HG03354 (cell line): Measurements from ENCODE around the gene DAW1.

Experiments used
- ATAC-seq: cut with Tn5 transposase; IDR thresholded peaks from one replicate; pipeline ENCODE4 v1.9.1; 2021; ENCODE audit warnings: mild to moderate bottlenecking; ENCODE audit not compliant: unreplicated experiment, poor library complexity, severe bottlenecking

DAW1 gene

DNA sequence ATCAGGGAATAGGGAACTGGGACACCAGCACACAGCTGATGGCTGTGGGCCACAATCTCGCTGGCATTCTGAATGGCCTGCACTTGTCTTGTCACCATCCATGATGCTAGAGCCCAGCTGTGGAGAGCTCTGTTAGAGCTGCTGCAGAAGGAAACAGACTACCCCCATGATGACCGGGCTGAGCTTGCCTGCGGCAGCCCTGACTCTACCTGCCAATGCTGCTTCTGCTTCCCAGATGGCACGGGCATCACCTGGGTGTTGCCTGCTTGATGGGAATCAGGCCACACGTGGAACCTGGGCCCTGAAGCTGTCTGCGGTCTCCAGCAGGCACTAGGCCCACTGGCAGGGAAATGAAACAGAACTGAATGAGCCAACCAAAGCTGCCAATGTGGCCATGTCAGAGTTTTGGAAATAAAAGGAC, 11.2 kb upstream of the DAW1 start:
- no peak for ATAC-seq

DNA sequence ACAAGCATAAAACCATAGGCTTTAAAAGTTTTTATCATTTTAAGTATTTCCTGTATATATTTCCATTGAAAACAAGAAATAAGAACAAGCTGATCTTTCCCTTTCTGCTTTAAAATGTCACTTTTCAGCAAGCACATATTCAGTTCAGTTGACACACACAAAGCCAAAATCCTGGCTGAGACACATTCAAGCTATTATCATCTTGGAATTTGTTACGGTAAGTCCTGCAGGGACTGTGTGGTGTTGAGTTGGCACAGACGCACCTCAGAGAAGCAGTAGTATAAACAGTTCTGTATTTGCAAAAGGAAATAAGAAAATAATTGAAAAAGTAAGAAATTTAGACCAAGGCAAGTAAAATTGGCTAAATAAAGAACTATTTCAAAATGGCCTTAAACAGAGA, 10.4 kb upstream of the DAW1 start:
- no peak for ATAC-seq

DNA sequence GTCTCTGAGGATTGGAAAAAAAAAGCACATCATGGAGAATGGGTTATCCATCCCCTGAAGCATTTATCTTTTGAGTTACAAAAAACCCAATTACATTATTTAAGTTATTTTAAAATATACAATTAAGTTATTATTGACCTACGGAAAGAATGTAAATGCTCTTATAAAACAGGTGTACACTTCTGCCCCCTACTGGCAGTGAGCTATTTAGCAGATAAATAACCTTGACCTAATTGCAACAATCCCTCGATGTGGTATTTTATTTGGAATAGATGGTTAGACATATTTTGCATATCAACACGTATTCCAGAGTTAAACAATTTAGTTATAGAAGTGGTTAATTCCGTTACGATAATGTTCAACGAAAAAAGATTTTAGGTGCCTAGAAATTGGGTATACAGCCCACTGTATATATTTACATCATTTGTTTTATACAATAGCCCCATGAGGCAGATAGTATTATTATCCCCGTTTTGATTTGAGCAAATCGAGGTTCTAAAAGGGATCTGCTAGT, 9.1 kb upstream of the DAW1 start:
- peak; percentile 66 for ATAC-seq

DNA sequence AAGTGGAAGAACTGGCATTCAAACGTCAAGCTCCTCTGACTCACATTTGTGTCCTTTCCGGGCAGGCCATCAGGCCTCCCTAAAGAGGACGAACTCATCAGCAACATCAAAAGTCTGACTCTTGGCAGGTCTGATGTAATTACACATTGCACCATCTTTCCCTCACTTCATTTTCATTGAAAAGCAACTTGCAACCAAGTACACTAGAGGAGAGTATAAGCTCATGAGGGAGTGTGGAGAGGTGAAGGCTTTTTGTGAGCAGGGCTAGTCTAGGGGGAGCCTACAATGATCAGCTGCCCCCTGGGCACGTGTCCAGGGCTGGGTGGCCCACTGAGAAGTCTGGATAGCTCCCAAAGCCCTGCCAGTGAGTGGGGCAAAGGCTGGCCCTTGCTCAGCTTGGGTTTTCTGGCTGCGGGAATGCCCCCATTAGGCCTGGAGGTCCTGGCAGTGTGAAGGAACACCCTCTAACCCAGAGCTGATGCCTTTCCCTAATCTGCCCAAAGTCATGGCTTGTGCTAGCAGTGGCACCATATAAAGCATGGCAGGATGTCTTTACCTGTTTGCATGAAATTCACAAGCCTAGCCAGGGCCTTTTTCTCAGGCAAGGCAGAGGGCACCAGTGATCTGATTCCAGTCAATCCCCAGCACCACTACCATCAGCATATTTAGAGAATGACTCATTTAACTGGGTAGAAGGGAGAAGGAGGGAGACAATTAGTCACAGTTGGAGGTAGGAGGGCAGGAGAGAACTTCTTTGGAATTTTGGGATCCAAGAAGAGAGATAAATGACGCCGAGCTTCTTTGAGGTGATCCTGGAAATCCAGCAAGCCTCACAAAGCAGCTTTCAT, 8.5 kb upstream of the DAW1 start:
- ATAC-seq, result no peak

DNA sequence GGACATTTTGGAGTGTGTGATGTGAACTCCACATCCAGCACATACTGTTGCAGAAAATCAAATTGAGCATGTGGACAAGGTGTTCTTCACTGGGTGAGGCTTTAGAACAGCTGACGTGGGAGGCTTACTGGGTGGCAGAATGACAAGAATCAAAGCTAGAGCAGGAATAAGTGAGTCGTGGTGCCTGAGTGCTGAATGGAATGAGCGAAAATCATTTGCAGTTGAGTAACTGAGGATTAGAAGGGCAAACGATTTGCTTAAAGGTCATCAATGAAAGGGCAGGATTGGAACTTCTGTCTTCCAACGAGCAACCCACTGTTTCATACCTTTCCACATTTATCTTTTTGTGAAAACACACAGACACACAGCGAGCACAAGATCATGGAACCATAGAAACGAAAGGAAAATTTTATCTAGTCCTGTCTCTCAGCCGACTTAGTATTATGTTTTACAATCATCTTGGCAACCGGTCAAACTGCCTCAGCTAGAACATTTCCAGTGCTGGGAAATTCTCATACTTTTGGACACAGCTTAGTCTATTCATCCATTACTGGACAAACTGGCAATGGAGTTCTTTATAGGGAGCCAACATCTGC, 7.2 kb upstream of the DAW1 start:
- no peak for ATAC-seq

DNA sequence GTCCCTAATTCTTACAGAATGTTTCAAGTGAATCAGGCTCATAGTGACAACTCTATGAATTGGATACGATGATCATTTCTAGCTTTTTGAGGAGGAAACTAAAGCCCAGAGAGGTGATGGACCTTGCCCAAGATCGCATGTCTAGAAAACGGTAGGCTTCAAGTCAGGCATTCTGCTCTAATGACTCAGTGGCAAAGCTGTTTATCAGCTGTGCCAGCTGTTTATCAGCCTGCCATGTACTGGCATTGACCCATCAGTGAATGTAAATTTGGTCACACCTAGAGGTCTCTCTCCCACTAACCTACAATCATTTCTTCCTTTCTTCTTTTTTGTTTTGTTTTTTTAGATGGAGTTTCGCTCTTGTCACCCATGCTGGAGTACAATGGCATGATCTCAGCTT, 6.1 kb upstream of the DAW1 start:
- no peak for ATAC-seq

GRCh38 chr2:227867386-227867785, 4.0 kb upstream of the DAW1 start:
- ATAC-seq, result no peak

DNA sequence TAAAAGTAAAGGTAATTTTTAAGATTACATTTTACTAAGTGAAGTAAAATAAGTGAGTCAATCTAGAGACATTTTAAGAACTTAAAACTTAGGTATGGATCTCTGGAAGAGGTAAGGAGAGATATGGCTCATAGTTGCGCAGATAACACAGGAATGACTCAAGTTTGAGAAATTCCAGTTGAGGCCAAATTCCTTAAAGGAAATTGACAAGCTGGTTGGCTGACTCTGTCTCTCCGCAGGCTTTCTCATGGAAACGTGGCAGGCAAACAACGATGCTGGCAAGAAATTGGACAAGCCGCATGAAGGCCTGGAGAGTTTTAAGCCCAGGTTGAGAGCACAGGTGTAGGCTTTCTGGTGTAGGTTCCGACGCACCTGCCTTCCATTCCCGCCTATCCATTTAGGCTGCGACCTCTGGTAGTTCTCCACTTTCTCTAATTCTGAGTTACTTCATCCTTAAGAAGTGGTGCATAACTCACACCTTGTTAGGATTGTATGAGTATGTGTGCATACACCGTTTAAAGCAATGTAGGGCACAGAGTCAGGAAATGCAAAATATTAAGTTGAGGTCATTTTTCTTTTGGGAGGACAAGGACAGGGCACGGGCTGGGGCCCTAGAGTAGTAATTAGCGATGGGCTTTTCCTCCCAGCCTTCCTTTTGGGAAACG, 589 bp upstream of the DAW1 start:
- peak; percentile 8 for ATAC-seq

DNA sequence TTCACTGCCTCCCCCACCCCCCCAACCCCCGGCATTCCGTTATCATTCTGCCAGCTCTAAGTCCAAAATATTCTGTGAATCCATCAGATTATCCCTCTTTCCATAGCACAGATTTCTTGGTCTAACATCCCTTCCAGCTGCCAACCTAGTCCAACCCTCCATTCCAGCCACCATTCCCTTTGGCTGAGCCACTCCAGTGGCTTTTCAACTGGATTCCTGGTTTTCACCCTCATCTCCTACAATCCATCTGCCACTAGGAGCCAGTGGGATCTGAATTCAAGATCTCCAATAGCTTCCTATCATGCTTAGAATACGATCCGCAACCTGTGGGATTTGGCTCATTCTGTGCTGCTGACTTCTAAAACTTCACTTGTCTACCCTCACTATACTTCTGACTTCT, 1.2 kb downstream of the DAW1 start:
- no peak for ATAC-seq

GRCh38 chr2:227876300-227876801, 4.9 kb downstream of the DAW1 start:
- ATAC-seq, result no peak

- no peak for ATAC-seq
Measured at GRCh38 chr2:227877421-227878310, 6.2 kb downstream of the DAW1 start.

DNA sequence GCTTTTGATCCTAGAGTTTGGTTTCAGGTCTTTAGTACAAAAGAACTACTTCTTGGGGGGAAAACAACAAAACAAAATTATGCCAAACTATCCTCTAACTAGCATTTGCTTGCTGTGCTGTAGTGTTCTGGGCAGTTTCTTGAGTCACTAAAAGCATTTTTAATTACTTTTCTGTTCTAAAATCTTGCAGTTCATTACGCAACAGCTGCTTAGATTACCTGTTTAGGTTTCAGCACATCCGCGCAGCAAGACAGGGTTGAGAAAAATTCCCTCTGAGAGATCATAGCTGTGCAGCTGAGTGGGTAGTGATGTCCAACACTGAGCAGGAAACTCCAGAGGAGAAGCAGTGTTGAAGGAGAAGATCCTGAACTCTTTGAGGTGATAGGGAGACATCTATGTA, 9.0 kb downstream of the DAW1 start:
- ATAC-seq, result no peak

DNA sequence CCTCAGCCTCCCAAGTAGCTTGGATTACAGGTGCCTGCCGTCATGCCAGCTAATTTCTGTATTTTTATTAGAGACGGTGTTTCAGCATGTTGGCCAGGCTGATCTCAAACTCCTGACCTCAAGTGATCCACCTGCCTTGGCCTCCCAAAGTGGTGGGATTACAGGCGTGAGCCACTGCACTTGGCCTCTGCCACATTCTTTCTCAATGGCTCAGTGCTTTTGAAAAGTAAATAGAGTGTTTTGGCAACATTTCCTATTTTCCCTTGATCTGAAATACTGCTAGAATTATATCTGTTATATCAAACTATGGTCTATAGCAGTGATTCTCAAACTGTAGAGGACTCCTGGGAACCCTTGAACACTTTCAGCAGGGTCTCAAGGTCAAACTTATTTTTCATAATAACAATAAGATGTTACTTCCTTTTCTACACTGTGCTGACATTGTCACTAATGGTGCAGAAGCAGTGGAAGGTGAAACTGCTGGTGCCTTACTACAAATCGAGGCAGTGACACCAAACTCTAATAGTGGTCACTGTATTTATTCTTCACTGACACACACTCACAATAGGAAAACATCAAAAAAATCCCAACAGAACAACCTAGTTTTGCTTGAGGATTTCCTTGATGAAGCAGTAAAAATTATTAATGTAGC, 10.6 kb downstream of the DAW1 start:
- no peak for ATAC-seq

GRCh38 chr2:227884511-227884947, 13.1 kb downstream of the DAW1 start:
- ATAC-seq, result peak; percentile 97

DNA sequence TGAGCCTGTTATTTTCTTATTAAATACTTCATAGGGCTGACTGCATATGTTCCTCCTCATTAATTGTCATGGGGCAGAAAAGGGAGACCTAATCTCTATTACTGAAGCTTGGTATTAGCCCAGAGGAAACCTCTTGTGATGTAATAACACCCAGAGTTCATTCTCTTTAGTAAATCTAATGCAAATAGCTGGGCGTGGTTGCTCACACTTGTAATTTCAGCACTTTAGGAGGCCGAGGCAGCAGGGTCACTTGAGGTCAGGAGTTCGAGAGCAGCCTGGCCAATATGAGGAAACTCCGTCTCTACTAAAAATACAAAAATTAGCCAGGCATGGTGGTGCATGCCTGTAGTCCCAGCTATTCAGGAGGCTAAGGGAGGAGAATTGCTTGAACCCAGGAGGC, 14.7 kb downstream of the DAW1 start:
- no peak for ATAC-seq

- no peak for ATAC-seq
Measured at GRCh38 chr2:227888289-227888688, 16.9 kb downstream of the DAW1 start.

- no peak for ATAC-seq
Measured at GRCh38 chr2:227889336-227889735, 17.9 kb downstream of the DAW1 start.

GRCh38 chr2:227890495-227891079, 19.2 kb downstream of the DAW1 start:
- peak; percentile 89 for ATAC-seq

- no peak for ATAC-seq
Measured at GRCh38 chr2:227891673-227892072, 20.2 kb downstream of the DAW1 start.
